A549 (cell line): ENCODE measurements around the gene MGAT5. TPM values are rescaled to one million over a fixed set of nuclear protein-coding genes. Genes with fewer than 3 reads are reported as not detected.

Source experiments
- polyA plus RNA-seq, 4 experiments: library from polyadenylated mRNA; depleted of rRNA in 3 of 4; stranded (reverse); fragments of >200 nt; fragmentation: RNase III in 1 of 4; extraction: RNeasy Plus Mini Kit Qiagen cat#74134 plus additional on column Dnase treatment in 1 of 4; gene quantifications; 2 replicates in 3 of 4; 3 replicates in 1 of 4; pipeline ENCODE4 v1.2.3, GENCODE V29; 2011 to 2017
- small RNA-seq, 6 experiments: library from RNA; depleted of rRNA; stranded (forward); fragments of <200 nt; gene quantifications; one replicate each; pipeline ENCODE3, GENCODE V24; 2012

Gene MGAT5
- polyA plus RNA-seq, 2 of the 4 experiments (the other 2 are of a cell fraction), result 13.2 to 17.1 TPM

Small RNA genes within 50 kb of the gene (small RNA-seq; reads per million reads assigned to genes)
- gene RNA5SP104, result 0 reads per million in 6 experiments
